Spleen (tissue), 7 donors: ENCODE measurements around the gene SIPA1L3.

Source experiments
- CTCF ChIP-seq, 11 experiments: fragments of 200-600 bp in 7 of 11; fragments of 450-650 bp in 4 of 11; sonication (generic) in 4 of 11; IDR thresholded peaks in 8 of 11; conservative IDR thresholded peaks in 3 of 11; 1 replicate in 7 of 11; 2 replicates in 4 of 11; pipeline versions ENCODE4 v1.4.0 to v1.8.0; 2016 to 2021; ENCODE audit warnings: antibody characterized with exemption in 11 of 11, inconsistent platforms in 4 of 11, mild to moderate bottlenecking in 1 of 11
- POLR2A ChIP-seq, 3 donors: fragments of 450-650 bp; IDR thresholded peaks; one replicate each; pipeline ENCODE4 v1.5.1; 2017; ENCODE audit warnings: antibody characterized with exemption in 3 of 3, mild to moderate bottlenecking in 1 of 3
- donor health status: DM: no; HTN: no; CAD: no; lungs with moderate emphysema.
- donor health status: DM: no; HTN: no; CAD: no.
- donor health status: DM: no; HTN: no; CAD: no.

- TF ChIP-seq POLR2A (IDR thresholded peaks at IDR 0.05) = no peak
- no peak for TF ChIP-seq CTCF (IDR thresholded peaks at IDR 0.05 in 8 of 11, conservative IDR thresholded peaks at IDR 0.05 in 3 of 11)
Observed at GRCh38 chr19:37920591-37921450, 13.8 kb downstream of the SIPA1L3 start.
